GM21390 (cell line): Measurements from ENCODE around the gene S100A14.

Source experiments
- ATAC-seq: cut with Tn5 transposase; IDR thresholded peaks from one replicate; pipeline ENCODE4 v1.9.1; 2021; ENCODE audit not compliant: unreplicated experiment

Gene S100A14

DNA sequence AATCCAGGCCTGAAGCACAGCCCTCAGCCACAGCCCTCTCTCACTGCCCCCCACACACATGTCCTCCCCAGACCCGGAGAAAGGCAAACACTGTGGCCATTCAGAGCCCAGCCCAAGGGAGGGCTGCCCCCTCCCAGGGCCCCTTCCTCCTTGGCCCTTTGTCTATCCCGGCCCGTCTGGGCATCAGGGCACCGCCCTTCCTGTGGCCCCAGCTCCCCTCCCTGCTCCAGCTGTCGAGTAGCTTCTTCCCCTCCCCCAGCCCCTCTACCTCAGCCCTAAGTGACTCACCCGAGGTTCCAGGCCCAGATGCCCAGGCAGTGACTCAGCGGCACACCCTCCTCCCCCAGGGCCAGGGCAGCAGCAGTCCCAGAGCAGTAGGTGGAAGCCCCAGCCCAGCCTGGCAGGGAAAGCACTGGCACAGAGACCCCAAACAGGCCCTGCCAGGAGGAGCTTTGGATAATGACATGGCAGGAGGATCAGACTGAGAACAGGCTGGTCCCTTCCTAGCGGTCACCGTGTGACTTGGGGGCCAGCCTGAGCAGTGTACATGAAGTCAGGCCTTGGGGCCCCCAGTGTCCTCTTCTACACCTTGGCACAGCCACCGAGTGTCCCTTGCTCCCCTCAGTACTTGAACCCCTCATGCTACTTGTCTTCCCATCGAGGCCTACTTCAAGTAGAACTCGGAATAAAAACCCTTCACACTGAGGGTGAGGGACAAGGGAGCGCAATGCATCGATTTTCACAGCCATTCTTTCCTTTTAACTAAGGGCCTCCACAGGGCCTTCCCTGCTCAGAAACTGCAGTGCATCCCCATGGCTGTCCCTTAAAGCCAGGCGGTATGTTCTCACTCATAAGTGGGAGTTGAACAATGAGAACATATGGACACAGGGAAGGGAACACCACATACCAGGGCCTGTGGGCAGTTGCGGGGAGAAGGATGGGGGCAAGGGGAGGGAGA is 49.4 kb downstream of the S100A14 start:
- no peak for ATAC-seq

DNA sequence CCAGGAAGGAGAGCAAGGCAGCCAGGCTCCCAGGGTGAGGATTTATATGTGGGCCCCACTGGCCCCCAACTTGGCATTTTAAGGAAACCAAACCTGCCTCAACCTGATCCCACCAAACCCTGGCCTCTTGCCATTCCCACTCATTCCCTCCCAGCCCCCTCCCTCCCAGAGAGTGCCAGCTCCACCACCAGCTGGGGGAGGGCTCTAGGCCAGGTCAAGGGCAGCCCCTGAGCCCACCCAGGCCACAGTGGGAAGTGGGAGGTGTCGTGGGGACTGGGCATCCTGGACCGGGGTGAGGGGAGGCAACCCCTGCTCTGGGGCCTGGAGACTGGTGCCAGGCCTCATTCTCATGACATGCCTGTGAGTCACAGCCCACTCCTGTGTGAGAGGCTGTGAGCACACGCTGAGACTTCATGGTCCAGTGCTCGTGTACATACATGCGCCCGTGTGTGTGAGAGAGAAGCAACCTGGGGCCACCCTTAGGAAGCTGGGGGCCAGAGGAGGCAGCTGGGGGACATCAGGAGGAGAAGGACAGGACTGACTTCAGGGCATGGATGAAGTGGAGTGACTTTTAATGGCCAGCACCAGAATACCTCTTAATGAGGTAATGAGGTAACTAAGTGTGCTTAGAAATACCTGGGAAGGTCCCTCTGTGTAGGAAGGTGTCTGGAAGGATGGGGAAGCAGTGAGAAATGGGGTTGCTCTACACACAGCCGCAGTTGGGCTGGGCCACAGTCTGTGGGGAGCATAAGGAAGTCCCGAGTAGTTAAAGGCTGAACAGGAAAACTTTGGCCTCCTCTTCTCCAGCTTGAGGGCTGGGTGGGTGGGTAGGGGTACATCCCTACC is 50.4 kb downstream of the S100A14 start, which contains the start of gene S100A2:
Gene S100A2 (minus strand): TSS at position 316 of the 846 bp plus-strand sequence. CDS start 1,967 bp downstream, outside the sequence.
- ATAC-seq = no peak
